ENCODE results near the gene COL2A1.

DNA sequence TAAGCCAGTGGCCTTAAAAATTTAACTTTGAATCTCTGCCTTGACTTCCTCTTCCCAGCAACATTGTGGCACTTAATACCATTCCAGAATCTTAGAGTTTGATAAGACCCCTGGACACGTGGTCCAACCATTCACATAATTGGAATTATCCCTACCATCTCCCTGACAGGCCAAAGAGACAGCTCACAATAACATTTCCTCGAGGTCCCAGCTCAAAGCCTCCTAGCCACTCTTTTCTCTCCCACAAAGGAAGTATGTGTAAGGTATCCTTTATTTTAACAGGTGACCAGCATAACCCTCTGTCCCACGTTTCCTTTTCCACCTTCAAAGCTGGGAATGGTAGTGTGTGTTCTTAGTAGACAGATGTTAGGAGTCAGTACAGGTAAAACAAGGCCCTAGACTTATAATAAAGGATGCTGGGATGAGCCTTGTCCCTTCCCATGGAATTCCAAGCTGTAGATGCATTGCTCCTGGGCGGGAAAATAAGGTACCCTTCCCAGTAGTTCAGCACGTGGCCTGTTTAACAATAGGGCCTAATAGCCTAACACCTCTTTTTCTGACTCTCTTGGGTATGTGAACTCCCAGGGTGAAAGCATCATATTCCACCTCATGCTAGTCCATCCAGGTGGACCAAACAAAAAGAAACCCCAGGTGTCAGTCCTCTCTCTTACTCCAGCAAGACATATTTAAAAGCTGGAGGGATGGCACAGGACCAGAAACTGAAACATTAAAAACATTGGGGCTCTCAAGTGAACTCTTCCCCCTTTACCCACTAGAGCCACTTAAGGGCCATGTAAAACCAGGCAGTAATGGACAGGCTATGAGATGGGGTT, 37.5 kb upstream of the COL2A1 start:
- TF ChIP-seq, protein P1, sequence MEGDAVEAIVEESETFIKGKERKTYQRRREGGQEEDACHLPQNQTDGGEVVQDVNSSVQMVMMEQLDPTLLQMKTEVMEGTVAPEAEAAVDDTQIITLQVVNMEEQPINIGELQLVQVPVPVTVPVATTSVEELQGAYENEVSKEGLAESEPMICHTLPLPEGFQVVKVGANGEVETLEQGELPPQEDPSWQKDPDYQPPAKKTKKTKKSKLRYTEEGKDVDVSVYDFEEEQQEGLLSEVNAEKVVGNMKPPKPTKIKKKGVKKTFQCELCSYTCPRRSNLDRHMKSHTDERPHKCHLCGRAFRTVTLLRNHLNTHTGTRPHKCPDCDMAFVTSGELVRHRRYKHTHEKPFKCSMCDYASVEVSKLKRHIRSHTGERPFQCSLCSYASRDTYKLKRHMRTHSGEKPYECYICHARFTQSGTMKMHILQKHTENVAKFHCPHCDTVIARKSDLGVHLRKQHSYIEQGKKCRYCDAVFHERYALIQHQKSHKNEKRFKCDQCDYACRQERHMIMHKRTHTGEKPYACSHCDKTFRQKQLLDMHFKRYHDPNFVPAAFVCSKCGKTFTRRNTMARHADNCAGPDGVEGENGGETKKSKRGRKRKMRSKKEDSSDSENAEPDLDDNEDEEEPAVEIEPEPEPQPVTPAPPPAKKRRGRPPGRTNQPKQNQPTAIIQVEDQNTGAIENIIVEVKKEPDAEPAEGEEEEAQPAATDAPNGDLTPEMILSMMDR (optimal IDR thresholded peaks at IDR 0.05 in 1 of 3, IDR thresholded peaks at IDR 0.05 in 1 of 3, conservative IDR thresholded peaks at IDR 0.05 in 1 of 3; ENCODE audit: extremely low read depth in 1 of 3, insufficient read depth in 2 of 3, low read length in 3 of 3): no peak
- TF ChIP-seq EZH2 (IDR thresholded peaks at IDR 0.05; ENCODE audit: low read length): no peak

Measured in keratinocyte (primary cell).